B cell (primary cell): ENCODE measurements around the gene TOMM6. TPM values are rescaled to one million over a fixed set of nuclear protein-coding genes. Genes with fewer than 3 reads are reported as not detected.

Experiments
- ATAC-seq: fragments of 200-7000 bp; cut with Tn5 transposase; one replicate; pipeline ENCODE4 v1.10.0; 2021; ENCODE audit warnings: low read depth, mild to moderate bottlenecking, moderate number of reproducible peaks, moderate library complexity
- CTCF ChIA-PET: fragments of 350-600 bp; sonication (Branson Sonifier 250); formaldehyde crosslinking; loops from one replicate; lab custom pipeline; 2021; ENCODE audit warnings: antibody characterized with exemption, inconsistent platforms; lab: Charles Lee
- POLR2A ChIA-PET: fragments of 350-600 bp; sonication (Branson Sonifier 250); formaldehyde crosslinking; loops from one replicate; lab custom pipeline; 2021; ENCODE audit warnings: antibody characterized with exemption; lab: Charles Lee
- DNase-seq: peaks from one replicate; pipeline ENCODE4 v3.0.0; 2013
- H2AFZ ChIP-seq: 2 replicates; pipeline ENCODE4 v1.6.1; 2012; ENCODE audit warnings: mild to moderate bottlenecking, low read depth, low read length; ENCODE audit not compliant: insufficient read depth, poor library complexity, severe bottlenecking
- H3K27ac ChIP-seq, 2 donors: 1 replicate in 1 of 2; 2 replicates in 1 of 2; pipeline ENCODE4 v1.5.1; 2012 to 2013; ENCODE audit warnings: low read length in 2 of 2, mild to moderate bottlenecking in 2 of 2, moderate library complexity in 1 of 2
- H3K27me3 ChIP-seq, 4 experiments: fragments of 200-600 bp in 1 of 4; sonication (generic) in 1 of 4; replicated peaks in 1 of 4; 1 replicate in 2 of 4; 2 replicates in 2 of 4; pipeline versions ENCODE4 v1.6.1 to v1.7.0; 2013 to 2016; ENCODE audit warnings: low read length in 3 of 4, mild to moderate bottlenecking in 2 of 4, mixed read lengths in 1 of 4, moderate library complexity in 1 of 4; ENCODE audit not compliant: insufficient read depth in 4 of 4, control insufficient read depth in 3 of 4; ENCODE audit errors: control extremely low read depth in 1 of 4
- H3K36me3 ChIP-seq, 2 experiments: replicated peaks in 1 of 2; 1 replicate in 1 of 2; 2 replicates in 1 of 2; pipeline versions ENCODE4 v1.6.1 to v1.7.1; 2013; ENCODE audit warnings: low read length in 1 of 2; ENCODE audit not compliant: insufficient read depth in 2 of 2, control insufficient read depth in 1 of 2; ENCODE audit errors: control extremely low read depth in 1 of 2, extremely low read depth in 1 of 2
- H3K4me1 ChIP-seq, 2 donors: fragments of 200-600 bp in 1 of 2; sonication (generic) in 1 of 2; 1 replicate in 1 of 2; 2 replicates in 1 of 2; pipeline versions ENCODE4 v1.5.1 to v1.6.1; 2013 to 2017; ENCODE audit warnings: low read length in 2 of 2; ENCODE audit not compliant: control insufficient read depth in 2 of 2, insufficient read depth in 2 of 2
- H3K4me2 ChIP-seq: replicated peaks from 2 replicates; pipeline ENCODE3; 2012; ENCODE audit warnings: mild to moderate bottlenecking, low read depth, low read length; ENCODE audit not compliant: poor library complexity, severe bottlenecking
- H3K4me3 ChIP-seq, 5 experiments: fragments of 200-600 bp in 1 of 5; sonication (generic) in 1 of 5; 1 replicate in 3 of 5; 2 replicates in 2 of 5; pipeline versions ENCODE4 v1.5.1 to v1.7.0; 2011 to 2016; ENCODE audit warnings: low read length in 4 of 5, mild to moderate bottlenecking in 4 of 5, low read depth in 2 of 5, control low read depth in 1 of 5, moderate library complexity in 1 of 5; ENCODE audit not compliant: insufficient read depth in 1 of 5; ENCODE audit errors: control extremely low read depth in 1 of 5, extremely low read depth in 1 of 5
- H3K79me2 ChIP-seq: fragments of 200-600 bp; sonication (generic); one replicate; pipeline ENCODE4 v1.6.0; 2016; ENCODE audit warnings: low read length; ENCODE audit not compliant: control insufficient read depth, insufficient read depth
- H3K9ac ChIP-seq: fragments of 200-600 bp; sonication (generic); 2 replicates; pipeline ENCODE4 v1.6.1; 2017; ENCODE audit warnings: mild to moderate bottlenecking, low read length, moderate library complexity
- H3K9me3 ChIP-seq, 3 donors: one replicate each; pipeline versions ENCODE4 v1.6.1 to v1.7.1; 2013; ENCODE audit warnings: low read length in 2 of 3; ENCODE audit not compliant: control insufficient read depth in 2 of 3, insufficient read depth in 1 of 3; ENCODE audit errors: control extremely low read depth in 1 of 3
- H4K20me1 ChIP-seq: 2 replicates; pipeline ENCODE4 v1.6.0; 2012; ENCODE audit warnings: mild to moderate bottlenecking, low read length; ENCODE audit not compliant: insufficient read depth, control insufficient read depth, poor library complexity, severe bottlenecking
- H3K27ac Mint-ChIP-seq: one replicate; pipeline ENCODE4 v1.8.0; 2021; ENCODE audit warnings: mixed read lengths
- H3K27me3 Mint-ChIP-seq: one replicate; pipeline ENCODE4 v1.8.0; 2021; ENCODE audit warnings: mixed read lengths
- H3K4me1 Mint-ChIP-seq: one replicate; pipeline ENCODE4 v1.8.0; 2021; ENCODE audit warnings: mixed read lengths
- H3K4me3 Mint-ChIP-seq: one replicate; pipeline ENCODE4 v1.8.0; 2021; ENCODE audit warnings: mixed read lengths
- H3K9me3 Mint-ChIP-seq: one replicate; pipeline ENCODE4 v1.8.0; 2022; ENCODE audit warnings: mixed read lengths; ENCODE audit not compliant: insufficient read depth
- CTCF ChIP-seq: fragments of 200-600 bp; IDR thresholded peaks from one replicate; pipeline ENCODE4 v1.8.0; 2022; ENCODE audit warnings: antibody characterized with exemption, mild to moderate bottlenecking
- EZH2 ChIP-seq: IDR thresholded peaks from 2 replicates; pipeline ENCODE4 v1.6.1; 2012; ENCODE audit warnings: borderline replicate concordance, low read depth, mild to moderate bottlenecking, moderate library complexity, low read length; ENCODE audit not compliant: insufficient read depth, poor library complexity, severe bottlenecking
- WGBS: methylation state at CpG from one replicate; pipeline ENCODE4 v1.1.5; 2013; ENCODE audit warnings: missing lambda C conversion rate; ENCODE audit not compliant: insufficient coverage; 5-methylcytosine and 5-hydroxymethylcytosine counted together
- intact Hi-C: fragments of 100-400 bp; cut with micrococcal nuclease; formaldehyde crosslinking; loops from one replicate; pipeline ENCODE4 v1.10.0; 2022
- polyA plus RNA-seq: library from polyadenylated mRNA; depleted of rRNA; stranded (reverse); fragments of >200 nt; gene quantifications from 2 replicates; pipeline ENCODE4 v1.2.3, GENCODE V29; 2012
- total RNA-seq, 2 donors: library from RNA; stranded (reverse); fragments of 120-200 nt in 1 of 2; gene quantifications; 1 replicate in 1 of 2; 2 replicates in 1 of 2; pipeline versions ENCODE4 v1.2.3 to v1.2.4, GENCODE V29; 2013 to 2022

Gene TOMM6
- total and polyA plus RNA-seq, 2 donors (not counting 1 experiment from before 2014, with no cell fraction given) = 117 to 239 TPM

GRCh38 chr6:41768545-41769308, 18.8 kb upstream of the TOMM6 start:
- ChIA-PET CTCF (interaction anchor here (0.6 kb wide), 1 partner anchor 263 kb away, joined by 4 read pairs; no protein-coding TSS in a partner anchor), POLR2A (interaction anchor here (1.0 kb wide), 1 partner anchor 784 kb away, joined by 4 read pairs; no protein-coding TSS in a partner anchor)
- Mint-ChIP-seq H3K27ac (no peak overlapping the region), H3K9me3 (no peaks in the 10 kb centered on the region), H3K4me3 (no peak overlapping the region), H3K27me3 (no peaks in the 10 kb centered on the region), H3K4me1 (no peaks in the 10 kb centered on the region)
- H3K4me2 ChIP-seq = no peak overlapping the region
- DNase-seq = no peak
- 35% methylated on average over 2 of the region's 10 CpGs for WGBS
- H4K20me1 ChIP-seq = no peaks in the 10 kb centered on the region
- no peak overlapping the region for H3K4me3 ChIP-seq
- H3K36me3 ChIP-seq = peaks cover 0 to 21% of the 10 kb centered on the region in 2 experiments
- no peak overlapping the region for H2AFZ ChIP-seq
- no peaks in the 10 kb centered on the region for H3K79me2 ChIP-seq
- intact Hi-C loops = no loop called here
- H3K9ac ChIP-seq = no peak overlapping the region
- ATAC-seq = no peak
- H3K4me1 ChIP-seq = no peaks in the 10 kb centered on the region
- H3K27ac ChIP-seq = no peak overlapping the region
- no peaks in the 10 kb centered on the region for H3K27me3 ChIP-seq
- TF ChIP-seq EZH2 = no peak
- no peak for TF ChIP-seq CTCF
- H3K9me3 ChIP-seq = no peaks in the 10 kb centered on the region

- 93% methylated on average over 4 of the region's 8 CpGs for WGBS
- CTCF ChIA-PET = no interaction called here
- H3K9ac ChIP-seq = no peak overlapping the region
- no peaks in the 10 kb centered on the region for H3K79me2 ChIP-seq
- H3K27ac ChIP-seq = no peak overlapping the region
- no peak for ATAC-seq
- no peaks in the 10 kb centered on the region for H3K27me3 ChIP-seq
- POLR2A ChIA-PET = interaction anchor here (1.0 kb wide), 1 partner anchor 784 kb away, joined by 4 read pairs; no protein-coding TSS in a partner anchor
- H3K4me2 ChIP-seq = no peak overlapping the region
- Mint-ChIP-seq H3K9me3 (no peaks in the 10 kb centered on the region), H3K4me3 (no peak overlapping the region), H3K27me3 (no peaks in the 10 kb centered on the region), H3K4me1 (no peaks in the 10 kb centered on the region), H3K27ac (no peak overlapping the region)
- peaks cover 0 to 24% of the 10 kb centered on the region in 2 experiments for H3K36me3 ChIP-seq
- H2AFZ ChIP-seq = no peak overlapping the region
- no peaks in the 10 kb centered on the region for H3K4me1 ChIP-seq
- H3K9me3 ChIP-seq = no peaks in the 10 kb centered on the region
- no peak for DNase-seq
- H4K20me1 ChIP-seq = no peaks in the 10 kb centered on the region
- H3K4me3 ChIP-seq = no peak overlapping the region
- intact Hi-C loops = no loop called here
- TF ChIP-seq CTCF (no peak), EZH2 (no peak)
These were observed 18.1 kb upstream of the TOMM6 start for GRCh38 chr6:41769376-41769775.
